GM19324 (cell line): ENCODE data around the gene KRT34.
"Not testable (repeated sequence)": the region's sequence is repeated elsewhere in the genome, so short reads cannot be mapped to it uniquely, and the experiment has no call there.

Source experiments
- ATAC-seq: cut with Tn5 transposase; IDR thresholded peaks from one replicate; pipeline ENCODE4 v1.9.1; 2021; ENCODE audit warnings: mild to moderate bottlenecking, moderate library complexity; ENCODE audit not compliant: unreplicated experiment, low FRiP score

KRT34 gene

DNA sequence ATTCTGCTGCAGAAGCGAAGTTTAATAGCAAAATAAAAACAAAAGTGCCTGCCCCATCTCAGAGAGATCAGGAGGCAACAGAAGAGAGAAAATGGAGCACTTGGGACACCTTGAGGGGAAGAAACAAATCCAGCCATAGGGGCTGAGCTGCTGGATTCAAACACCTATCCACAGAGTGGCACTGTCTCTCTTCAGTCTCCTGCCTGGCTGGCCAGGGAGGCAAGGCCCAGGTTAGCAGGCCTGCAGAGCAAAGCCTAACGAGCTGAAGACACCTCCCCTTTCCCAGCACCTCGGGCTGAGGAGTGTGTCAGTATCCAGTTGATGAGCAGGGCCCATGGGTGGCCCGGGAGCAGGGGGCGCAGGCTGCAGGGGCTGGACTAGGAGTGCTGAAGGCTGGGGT, 24.1 kb upstream of the KRT34 start:
- ATAC-seq, result no peak

- ATAC-seq, result no peak
These were observed 22.0 kb upstream of the KRT34 start for GRCh38 chr17:41404024-41404671.

GRCh38 chr17:41403404-41404023, 21.4 kb upstream of the KRT34 start:
- no peak for ATAC-seq

DNA sequence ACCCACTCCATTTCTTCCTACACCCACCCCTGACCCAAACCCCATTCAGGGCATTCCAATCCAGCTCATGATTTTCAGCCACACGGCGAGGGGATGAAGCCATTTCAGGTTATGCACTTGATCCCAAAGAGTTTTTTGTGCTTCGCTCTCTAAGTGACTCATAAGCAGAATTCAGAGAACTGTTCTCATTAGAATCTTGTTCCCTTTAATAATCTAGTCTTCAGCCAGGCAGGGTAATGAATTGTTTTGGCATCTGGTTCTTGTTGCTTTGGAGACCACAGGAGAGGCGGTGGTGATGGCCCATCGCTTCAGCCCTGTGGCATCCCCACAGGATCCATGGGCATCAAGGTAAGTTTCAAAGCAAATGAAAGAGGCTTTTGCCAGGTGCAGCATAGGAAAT, 20.1 kb upstream of the KRT34 start:
- ATAC-seq, result no peak

DNA sequence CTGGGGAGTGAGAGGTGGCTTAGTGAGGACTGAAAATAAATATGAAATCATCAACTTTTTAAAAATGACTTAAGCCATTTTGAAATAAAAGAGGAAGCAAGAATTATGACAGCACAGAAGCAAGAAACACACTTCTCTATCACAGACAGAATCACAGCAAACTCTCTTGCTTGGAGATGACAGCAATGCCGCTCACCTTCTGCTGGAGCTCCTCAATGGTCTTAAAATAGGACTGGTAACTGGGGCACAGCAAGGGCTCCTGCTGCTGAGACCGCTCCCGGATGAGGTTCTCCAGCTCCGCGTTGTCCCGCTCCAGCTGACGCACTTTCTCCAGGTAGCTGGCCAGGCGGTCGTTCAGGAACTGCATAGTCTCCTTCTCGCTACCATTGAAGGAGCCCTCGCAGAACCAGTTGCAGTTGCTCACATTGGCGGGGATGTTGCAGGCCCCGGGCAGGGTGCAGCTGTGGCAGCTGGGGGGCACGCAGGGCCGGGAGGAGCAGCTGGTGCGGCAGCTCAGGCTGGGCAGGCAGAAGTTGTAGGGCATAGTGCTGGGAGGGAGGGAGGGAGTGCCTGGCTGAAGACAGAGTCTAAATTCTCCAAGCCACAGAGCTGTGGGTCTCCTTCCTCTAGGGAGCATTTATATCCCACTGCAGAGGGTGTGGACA, 15.0 kb upstream of the KRT34 start, which contains the start of gene KRT31:
TSS of gene KRT31 (minus strand) at position 613 of the 665 bp plus-strand sequence. CDS start at position 544, 69 bp downstream.
- ATAC-seq, result no peak

GRCh38 chr17:41396340-41396739, 14.2 kb upstream of the KRT34 start:
- no peak for ATAC-seq

- ATAC-seq, result no peak
These were observed 13.5 kb upstream of the KRT34 start for GRCh38 chr17:41395611-41396010.

DNA sequence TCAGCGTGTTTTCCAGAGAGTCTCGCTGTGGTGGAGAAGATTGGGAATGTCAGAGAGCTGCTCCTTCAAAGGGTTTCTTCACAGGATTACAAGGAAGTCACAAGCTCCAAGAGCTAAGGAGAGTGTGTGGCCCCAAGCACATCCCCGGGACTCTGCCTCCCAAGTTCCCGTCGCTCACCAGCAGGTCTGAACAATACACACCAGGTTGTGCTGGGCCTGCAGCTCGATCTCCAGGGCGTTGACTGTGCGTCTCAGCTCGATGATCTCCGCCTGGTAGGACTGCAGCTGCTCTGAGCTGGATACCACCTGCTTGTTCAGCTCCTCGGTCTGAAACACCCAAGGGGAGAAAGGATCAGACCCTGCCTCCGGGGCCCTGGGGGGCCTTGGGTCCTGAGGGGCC, 12.9 kb upstream of the KRT34 start:
- not testable (repeated sequence) for ATAC-seq

- no peak for ATAC-seq
These were observed 12.3 kb upstream of the KRT34 start for GRCh38 chr17:41394254-41394996.

GRCh38 chr17:41393826-41394225, 11.7 kb upstream of the KRT34 start:
- no peak for ATAC-seq

DNA sequence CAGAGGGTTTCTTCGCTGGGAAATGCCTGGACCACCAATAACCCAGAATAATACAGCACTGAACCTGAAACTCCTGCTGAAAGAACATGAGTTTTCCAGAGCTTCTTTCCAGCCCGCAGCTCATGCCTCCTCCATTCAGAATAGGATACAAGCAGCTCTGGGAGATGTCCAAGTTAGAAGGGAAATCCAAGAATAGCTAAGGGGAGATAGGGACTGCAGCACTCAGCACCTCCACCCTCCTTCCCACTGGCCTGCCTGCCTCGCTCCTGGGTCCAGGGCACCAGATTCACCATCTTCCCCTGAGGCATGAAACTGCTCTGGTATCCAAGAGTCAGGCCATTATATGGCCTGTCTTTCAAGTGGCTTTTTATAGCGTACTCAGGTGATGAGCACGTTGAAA, 11.2 kb upstream of the KRT34 start:
- ATAC-seq, result no peak

- ATAC-seq, result no peak
These were observed 10.2 kb upstream of the KRT34 start for GRCh38 chr17:41392278-41392677.

DNA sequence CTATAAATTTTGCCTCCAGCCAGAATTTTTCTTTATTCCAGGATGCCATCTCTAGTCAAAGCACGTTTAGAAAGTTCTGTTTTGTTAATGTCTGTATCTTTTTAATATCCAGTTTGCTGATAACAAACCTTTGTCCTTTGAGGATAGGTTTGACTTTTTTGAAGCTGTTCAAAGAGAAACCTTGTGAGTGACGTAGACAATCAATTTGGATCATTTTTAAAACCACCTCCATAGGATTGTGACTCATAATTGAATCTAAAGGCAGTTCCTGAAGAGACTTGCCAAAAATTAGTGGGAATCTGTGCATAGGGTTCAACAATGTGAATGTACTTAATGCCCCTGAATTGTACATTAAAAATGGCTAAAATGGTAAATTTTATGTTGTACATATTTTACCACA, 9.4 kb upstream of the KRT34 start:
- ATAC-seq, result no peak

DNA sequence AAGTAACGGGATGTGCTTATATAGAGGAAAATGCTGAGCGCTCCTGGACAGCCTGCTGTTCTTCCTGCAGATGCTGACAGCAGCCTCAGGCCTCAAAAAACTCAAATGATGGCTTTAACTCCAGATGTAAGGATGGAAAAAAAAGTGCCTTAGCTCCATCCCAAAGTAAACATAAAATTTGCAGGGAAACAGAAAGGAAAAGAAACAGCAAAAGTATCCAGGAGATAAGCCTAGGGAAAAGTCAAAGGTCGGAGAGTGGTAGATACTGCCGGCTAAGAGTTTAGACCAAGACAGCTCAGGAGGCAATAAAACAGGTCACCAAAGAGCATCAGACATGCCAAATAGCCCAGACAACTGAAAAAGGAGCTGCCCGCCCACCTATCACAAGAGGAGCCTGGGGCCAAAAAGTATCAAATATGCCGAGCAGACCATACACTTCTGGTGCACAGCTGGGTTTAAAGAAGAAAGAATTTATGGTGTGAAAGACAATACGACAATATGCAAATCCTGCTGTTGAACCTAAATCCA, 8.4 kb upstream of the KRT34 start:
- ATAC-seq, result no peak

- no peak for ATAC-seq
These were observed 5.6 kb upstream of the KRT34 start for GRCh38 chr17:41387670-41388069.

DNA sequence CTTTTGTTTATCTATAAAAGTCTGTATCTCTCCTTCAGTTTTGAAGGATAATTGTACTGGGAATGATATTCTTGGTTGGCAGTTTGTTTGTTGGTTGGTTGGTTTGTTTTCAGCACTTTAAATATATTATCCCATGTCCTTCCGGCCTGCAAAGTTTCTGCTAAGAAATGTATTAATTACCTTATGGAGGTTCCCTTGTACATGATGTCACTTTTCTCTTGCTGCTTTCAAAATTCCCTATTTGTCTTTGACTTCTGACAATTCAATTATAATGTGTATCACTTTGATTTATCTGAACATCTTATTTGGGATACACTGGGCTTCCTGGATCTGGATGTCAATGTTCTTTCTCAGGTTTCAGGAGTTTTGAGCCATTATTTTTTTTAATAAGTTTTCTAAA, 4.1 kb upstream of the KRT34 start:
- no peak for ATAC-seq

DNA sequence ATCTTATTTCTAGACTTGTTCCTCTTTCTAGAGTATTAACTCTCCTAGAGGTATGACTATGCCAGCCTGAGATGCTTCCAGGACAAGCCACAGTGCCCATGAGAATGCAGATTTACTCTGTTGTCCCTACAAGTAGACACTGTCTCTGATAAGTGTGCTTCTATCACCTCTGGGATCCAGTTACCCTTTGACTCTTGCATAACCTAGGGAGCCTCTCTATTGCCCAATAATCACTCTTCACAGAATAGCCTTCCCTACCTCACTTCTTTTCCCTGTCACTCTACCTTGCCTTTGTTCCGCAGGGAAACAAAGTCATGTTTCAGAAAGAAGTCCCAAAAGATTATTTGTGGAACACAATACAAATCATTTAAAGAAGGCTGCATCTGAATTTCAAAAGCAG, 1.6 kb upstream of the KRT34 start:
- no peak for ATAC-seq

DNA sequence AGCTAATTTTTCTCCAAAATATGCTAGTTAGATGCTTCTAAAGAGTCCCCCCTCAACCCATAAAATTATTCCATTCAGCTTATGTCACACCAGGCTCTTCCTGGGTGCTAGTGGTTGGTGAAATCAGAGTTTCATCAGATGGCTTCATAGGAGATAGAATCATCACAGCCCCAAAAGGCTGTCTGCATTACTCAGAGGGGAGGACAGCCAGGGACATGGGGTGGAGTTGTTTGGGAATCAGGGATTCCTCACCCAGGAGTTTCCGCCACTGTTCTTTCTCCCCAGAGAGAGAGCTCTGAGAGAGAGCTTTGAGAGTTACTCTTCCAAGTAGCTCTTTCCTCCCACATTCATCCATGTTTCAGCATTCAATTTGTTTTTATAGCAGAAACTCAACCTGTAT, 288 bp upstream of the KRT34 start:
- ATAC-seq, result no peak

DNA sequence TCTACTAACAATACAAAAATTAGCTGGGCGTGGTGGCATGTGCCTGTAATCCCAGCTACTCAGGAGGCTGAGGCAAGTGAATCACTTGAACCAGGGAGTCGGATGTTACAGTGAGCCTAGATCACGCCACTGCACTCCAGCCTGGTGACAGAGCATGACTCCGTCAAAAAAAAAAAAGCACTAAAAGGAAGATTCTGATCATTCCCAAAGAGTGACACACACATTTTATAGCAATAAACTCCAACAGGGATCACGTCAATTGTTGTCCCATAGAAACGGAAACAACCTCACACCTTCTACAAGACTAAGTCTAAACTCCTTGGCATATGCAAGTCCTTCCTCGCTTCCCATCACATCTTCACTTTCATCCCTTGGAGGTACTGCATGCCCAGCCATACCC, 2.0 kb downstream of the KRT34 start:
- ATAC-seq, result not testable (repeated sequence)

DNA sequence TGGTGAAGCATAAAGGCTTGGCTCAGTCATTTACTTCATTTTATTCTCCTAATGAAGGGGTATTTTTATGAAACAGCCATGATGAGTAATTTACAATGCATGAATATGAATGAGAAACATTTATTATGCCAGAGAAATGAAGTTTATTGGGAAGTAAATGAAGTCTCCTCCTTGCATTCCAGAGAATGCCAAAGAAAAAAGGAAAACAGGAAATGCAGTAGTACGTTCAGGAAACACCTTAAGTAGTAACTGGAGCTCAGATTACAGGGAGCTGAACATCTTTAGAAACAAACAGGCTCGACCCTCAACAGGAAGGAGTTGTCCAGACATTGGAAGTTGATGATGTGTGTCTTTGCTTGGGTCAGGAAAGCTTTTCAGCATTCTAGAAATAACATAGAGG, 4.6 kb downstream of the KRT34 start:
- ATAC-seq, result no peak

- no peak for ATAC-seq
These were observed 12.4 kb downstream of the KRT34 start, which contains the start of gene KRT33B for GRCh38 chr17:41369713-41370112. Gene KRT33B (minus strand): TSS chr17:41369813. CDS start chr17:41369750, 63 bp downstream.
